Motor neuron (in vitro differentiated cells): ENCODE data around the gene MYO1B. TPM values are rescaled to one million over a fixed set of nuclear protein-coding genes. Genes with fewer than 3 reads are reported as not detected.
A peak's percentile ranks its signal among the peaks of the same experiment; 100 is the strongest.
"Not testable (repeated sequence)": the region's sequence is repeated elsewhere in the genome, so short reads cannot be mapped to it uniquely, and the experiment has no call there.

Source experiments
- ATAC-seq, 8 experiments: fragments of 200-7000 bp; cut with Tn5 transposase; replicated peaks in 6 of 8; 2 replicates each; pipeline ENCODE4 v1.8.0; 2021; ENCODE audit warnings: mild to moderate bottlenecking in 8 of 8, moderate library complexity in 8 of 8
- H3K27ac ChIP-seq, 2 donors: fragments of 250-450 bp; sonication (Bioruptor Pico); 2 replicates each; pipeline ENCODE4 v1.9.0; 2021; ENCODE audit warnings: antibody characterized with exemption in 2 of 2, mild to moderate bottlenecking in 2 of 2, moderate library complexity in 1 of 2
- H3K4me1 ChIP-seq, 2 donors: fragments of 250-450 bp; sonication (Bioruptor Pico); replicated peaks in 1 of 2; 2 replicates each; pipeline ENCODE4 v1.6.1; 2021; ENCODE audit warnings: antibody characterized with exemption in 2 of 2, mild to moderate bottlenecking in 2 of 2, moderate library complexity in 1 of 2
- H3K4me3 ChIP-seq, 5 donors: fragments of 250-450 bp; sonication (Bioruptor Pico); 2 replicates each; pipeline ENCODE4 v1.9.0; 2021; ENCODE audit warnings: antibody characterized with exemption in 5 of 5, mild to moderate bottlenecking in 5 of 5, moderate library complexity in 4 of 5
- WGBS, 10 experiments: fragments of 450-650 bp; shearing (Covaris generic); methylation state at CpG; one replicate each; pipeline ENCODE4 v1.0.0; 2022; 5-methylcytosine and 5-hydroxymethylcytosine counted together
- in situ Hi-C, 9 experiments: fragments of 400-800 bp; cut with MboI; loops; one replicate each; pipeline ENCODE4 v1.15.0; 2021; ENCODE audit warnings: low sequenced_read_pairs in 9 of 9, low pct_unique_long_range_greater_than_20kb in 2 of 9; ENCODE audit not compliant: unreplicated experiment in 9 of 9
- total RNA-seq, 8 experiments: library from RNA; unstranded; fragments of 300-600 nt; gene quantifications; 2 replicates each; pipeline versions ENCODE4 v1.2.3 to v1.2.4, GENCODE V29; 2022

The MYO1B gene
- total RNA-seq, 8 experiments from 2014 or later, result 35.6 to 106 (median 51.5) TPM

DNA sequence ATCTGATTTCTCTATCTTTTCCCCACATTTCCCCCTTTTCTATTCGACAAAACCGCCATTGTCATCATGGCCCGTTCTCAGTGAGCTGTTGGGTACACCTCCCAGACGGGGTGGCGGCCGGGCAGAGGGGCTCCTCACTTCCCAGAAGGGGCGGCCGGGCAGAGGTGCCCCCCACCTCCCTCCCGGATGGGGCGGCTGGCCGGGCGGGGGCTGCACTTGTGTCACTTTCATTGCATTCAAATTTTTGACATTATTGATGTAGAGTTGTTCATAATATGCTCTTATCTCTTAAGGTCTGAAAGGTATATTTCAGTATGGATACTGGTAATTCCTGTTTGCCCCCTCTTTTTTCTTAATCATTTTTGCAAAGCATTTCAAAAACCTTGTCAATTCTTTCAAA, 211.3 kb downstream of the MYO1B start:
- in situ Hi-C loops, H3K27ac ChIP-seq, H3K4me1 ChIP-seq, H3K4me3 ChIP-seq, ATAC-seq: not testable (repeated sequence)
- 95 to 100% (median 100%) methylated on average over 2 to 3 of the region's 12 CpGs; no CpG with 5 or more reads in 7 of the 10 experiments for WGBS, 10 experiments

DNA sequence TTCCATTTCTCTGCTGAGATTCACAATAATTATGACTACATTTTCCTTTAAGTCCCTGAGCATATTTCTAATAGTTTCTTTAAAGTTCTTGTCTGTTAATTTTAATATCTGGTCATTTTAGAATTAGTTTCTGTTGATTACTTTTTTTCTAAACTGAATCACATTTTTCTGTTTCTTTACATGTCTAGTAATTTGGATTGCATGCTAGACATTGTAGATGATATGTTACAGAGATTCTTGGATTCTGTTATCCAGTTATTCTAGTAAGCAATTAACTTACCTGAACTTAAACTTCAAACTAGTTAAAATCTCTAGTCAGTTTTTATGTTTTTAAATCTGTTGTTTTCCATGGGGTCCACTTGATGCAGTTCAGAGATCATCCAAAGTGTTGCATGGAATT, 214.0 kb downstream of the MYO1B start:
- Histone ChIP-seq H3K4me3 (no peak overlapping the region), H3K27ac (no peak overlapping the region), H3K4me1 (peaks cover 2 to 15% of the 10 kb centered on the region in 2 donors)
- in situ Hi-C loops, result no loop called here
- no peak for ATAC-seq

DNA sequence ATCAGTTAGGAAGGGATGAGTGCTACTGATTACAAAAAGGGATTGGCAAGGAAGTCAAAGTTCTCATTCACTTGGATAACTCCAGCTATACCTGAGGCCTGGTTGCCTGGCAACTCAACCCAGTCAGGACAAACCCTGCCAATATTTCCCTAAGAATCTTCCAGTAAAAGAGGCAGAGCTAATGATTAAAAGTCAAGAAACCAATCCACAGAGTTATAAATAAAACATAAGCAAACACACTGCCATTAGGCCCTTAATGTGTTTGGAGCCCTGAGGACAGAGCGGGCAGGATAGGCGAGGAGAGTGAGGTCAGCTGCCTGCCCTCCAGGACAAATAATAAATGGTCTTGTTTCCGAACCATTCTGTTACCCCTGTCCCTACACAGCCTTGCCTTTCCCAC, 217.2 kb downstream of the MYO1B start:
- in situ Hi-C loops, result no loop called here
- WGBS, 10 experiments, result 13 to 100% (median 50%) methylated on average over 1 to 3 of the region's 3 CpGs; no CpG with 5 or more reads in 1 of the 10 experiments
- Histone ChIP-seq H3K4me1 (peaks cover 3 to 17% of the 10 kb centered on the region in 2 donors), H3K27ac (no peak overlapping the region), H3K4me3 (no peak overlapping the region)
- peak in 5 of 8 experiments; percentile 69 to 89 (median 75) for ATAC-seq

DNA sequence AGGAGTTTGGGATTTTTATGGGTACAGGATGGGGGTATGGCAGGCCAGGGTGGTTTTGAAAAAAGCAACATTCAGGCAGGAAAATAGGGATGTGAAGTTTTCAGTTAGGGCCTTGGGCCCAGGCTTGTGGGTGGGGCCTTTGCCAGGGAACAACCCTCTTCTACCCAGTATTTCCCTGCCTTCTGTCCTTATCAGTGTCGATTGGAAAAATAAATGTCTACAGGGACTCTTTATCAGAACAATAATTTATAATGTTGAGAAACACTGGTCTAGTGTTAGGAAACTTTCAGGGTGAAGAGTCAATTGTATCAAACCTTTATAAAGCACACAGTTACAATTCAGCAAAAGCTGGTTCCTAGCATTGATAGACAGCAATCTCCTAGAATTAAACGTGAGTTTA, 218.6 kb downstream of the MYO1B start:
- H3K4me3 ChIP-seq, result no peak overlapping the region
- H3K27ac ChIP-seq, result no peak overlapping the region
- peaks cover 3 to 17% of the 10 kb centered on the region in 2 donors for H3K4me1 ChIP-seq
- in situ Hi-C loops, result no loop called here
- ATAC-seq, result no peak
- WGBS, 10 experiments, result 80 to 100% (median 95%) methylated on average over 1 to 2 of the region's 2 CpGs; no CpG with 5 or more reads in 3 of the 10 experiments

DNA sequence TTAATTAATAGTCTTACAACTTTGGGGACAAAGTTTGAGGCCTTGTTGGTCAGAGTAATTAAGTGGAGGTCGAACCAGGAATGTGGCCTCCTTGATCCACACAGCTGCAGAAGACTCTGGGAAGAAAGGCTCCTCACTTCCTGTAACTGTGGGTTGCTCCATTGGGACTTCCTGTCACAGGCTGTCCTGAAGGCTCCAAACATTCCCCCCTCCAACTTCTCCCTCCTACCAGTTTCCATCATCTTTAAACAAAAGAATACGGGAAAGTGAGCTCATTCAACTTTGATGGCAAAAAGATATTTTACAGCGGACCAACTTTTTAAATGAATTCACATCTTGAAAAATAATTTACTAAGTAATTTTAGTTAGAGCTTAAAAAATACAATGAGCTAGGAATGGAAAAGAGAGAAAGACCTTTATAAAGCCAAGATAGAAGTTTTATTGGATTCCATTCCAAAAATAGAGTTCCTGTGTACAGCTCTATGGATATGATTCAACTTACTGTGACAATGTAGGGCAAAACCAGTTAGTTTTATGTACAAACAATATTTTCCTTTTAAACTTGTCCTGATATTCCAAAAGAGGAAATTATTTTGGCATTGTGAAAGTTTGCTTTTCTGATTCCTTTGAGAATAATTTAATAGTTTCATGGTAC, 220.7 kb downstream of the MYO1B start:
- Histone ChIP-seq H3K4me3 (no peak overlapping the region), H3K27ac (no peak overlapping the region), H3K4me1 (peaks cover 3 to 17% of the 10 kb centered on the region in 2 donors)
- ATAC-seq, result peak in 1 of 8 experiments; percentile 65
- in situ Hi-C loops, result no loop called here
- 27 to 100% (median 84%) methylated on average over 1 to 3 of the region's 3 CpGs; no CpG with 5 or more reads in 2 of the 10 experiments for WGBS, 10 experiments

DNA sequence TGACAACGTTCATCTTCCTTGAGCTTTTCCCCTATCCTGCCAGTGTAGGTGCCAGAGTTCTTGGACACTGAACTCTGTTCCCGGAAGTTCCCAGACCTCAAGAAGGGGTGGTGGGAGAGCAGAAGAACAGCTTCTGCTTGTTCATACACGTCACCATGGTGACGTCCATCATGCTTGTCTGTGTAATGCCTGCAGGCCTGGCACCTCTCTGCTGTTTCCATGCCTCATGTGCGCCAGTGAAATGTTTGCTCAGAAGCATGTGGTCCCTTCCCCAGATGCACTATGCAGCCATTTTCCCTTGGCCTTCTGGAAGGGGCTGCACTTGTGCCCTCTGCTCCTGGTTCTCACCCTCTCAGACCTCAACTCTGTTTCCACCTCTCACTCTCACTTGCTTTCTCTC, 221.9 kb downstream of the MYO1B start:
- 87 to 100% (median 92%) methylated on average over 2 to 3 of the region's 5 CpGs; no CpG with 5 or more reads in 4 of the 10 experiments for WGBS, 10 experiments
- in situ Hi-C loops, result no loop called here
- ATAC-seq, result peak in 1 of 8 experiments; percentile 74

DNA sequence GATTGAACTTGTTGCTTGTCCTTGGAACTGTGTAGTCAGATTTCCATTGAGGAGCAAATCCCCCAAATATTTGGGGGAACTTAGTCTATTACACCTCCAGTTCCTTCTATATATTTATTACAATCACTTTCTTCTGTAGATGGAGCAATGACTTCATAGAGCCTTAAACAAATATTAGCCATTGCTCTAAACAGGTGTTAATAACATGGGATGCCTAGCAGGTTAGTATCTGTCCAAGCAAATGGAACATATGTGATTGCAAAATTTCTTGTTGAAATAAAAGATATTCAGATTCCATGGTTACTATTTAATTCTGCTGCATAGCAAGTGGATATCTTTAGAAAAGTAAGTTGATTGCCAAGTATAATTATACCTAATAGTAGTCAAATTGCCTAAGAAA, 225.1 kb downstream of the MYO1B start:
- ATAC-seq, result no peak
- peaks cover 0 to 3% of the 10 kb centered on the region in 2 donors for H3K4me1 ChIP-seq
- H3K4me3 ChIP-seq, result no peak overlapping the region
- no peak overlapping the region for H3K27ac ChIP-seq
- in situ Hi-C loops, result no loop called here

More for the DNA sequence above, 221.9 kb downstream of the MYO1B start:
- no peak overlapping the region for H3K27ac ChIP-seq
- H3K4me3 ChIP-seq, result no peak overlapping the region
- H3K4me1 ChIP-seq, result peaks cover 3 to 13% of the 10 kb centered on the region in 2 donors

DNA sequence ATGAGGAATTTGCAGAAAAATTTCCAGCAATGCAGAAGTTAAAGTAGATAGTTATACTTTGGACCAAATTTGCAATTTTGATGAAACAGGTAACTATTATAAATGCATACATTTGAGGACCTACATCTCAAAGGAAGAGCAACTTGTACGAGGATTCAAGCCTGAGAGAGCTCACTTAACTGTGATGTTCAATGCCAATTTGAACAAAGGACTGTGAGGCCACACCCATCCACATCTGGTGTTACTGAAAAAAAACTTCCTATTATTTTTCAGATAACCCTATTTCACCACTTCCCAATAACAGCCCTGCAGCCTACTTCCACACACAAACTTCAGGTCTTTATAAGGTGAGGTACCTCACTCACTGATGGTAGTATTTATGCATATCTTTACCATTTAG, 229.3 kb downstream of the MYO1B start:
- 0 to 60% (median 11%) methylated on average over 1 of the region's 1 CpG; no CpG with 5 or more reads in 6 of the 10 experiments for WGBS, 10 experiments
- ATAC-seq, result peak in 2 of 8 experiments; percentile 58 to 71

More for the DNA sequence above, 229.3 kb downstream of the MYO1B start:
- H3K4me1 ChIP-seq, result peaks cover 8 to 15% of the 10 kb centered on the region in 2 donors
- in situ Hi-C loops, result no loop called here
- H3K27ac ChIP-seq, result no peak overlapping the region
- H3K4me3 ChIP-seq, result no peak overlapping the region

Other genes starting within 250 kb of the MYO1B start
- gene STAT1, start 231.2 kb upstream of the MYO1B start, total RNA-seq, result 100 to 1,000 TPM in 1 of 8 experiments, 10 to 100 TPM in 7; 14.8 to 126 (median 39.0) TPM
- 1 to 10 TPM; 1.6 to 5.0 (median 2.7) TPM for gene STAT4, start 94.4 kb upstream of the MYO1B start, total RNA-seq